ENCODE data around the gene TRIM23.

Gene TRIM23

DNA sequence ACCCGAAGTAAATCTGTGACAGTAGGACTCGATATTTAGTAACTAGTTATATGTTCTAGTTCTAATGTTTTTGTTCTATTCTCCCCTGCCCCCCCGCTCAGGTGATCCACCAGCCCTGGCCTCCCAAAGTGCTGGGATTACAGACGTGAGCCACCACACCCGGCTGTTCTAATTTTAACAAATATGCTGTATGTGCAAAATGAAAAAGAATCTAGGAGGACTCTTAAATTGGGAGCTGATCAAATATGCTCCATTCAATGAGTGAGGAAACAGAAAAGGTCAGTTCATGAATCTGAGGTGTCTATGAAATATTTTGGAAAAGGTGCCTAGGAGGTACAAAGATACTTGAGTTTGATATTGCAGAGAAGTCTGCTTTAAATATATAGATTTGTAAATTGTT, 78.0 kb downstream of the TRIM23 start:
- peaks cover 98% of the 10 kb centered on the region for H3K36me3 ChIP-seq (ENCODE audit: control insufficient read depth, low read length)
- no peaks in the 10 kb centered on the region for H4K20me1 ChIP-seq (ENCODE audit: control insufficient read depth, insufficient read depth, low read depth, low read length)
- no peaks in the 10 kb centered on the region for H3K4me1 ChIP-seq (ENCODE audit: control insufficient read depth, low read length)
- peaks cover 3% of the 10 kb centered on the region; the same call in 1 of the 2 replicates for H3K79me2 ChIP-seq (ENCODE audit: control insufficient read depth, low read length)
- H3K9me3 ChIP-seq (ENCODE audit: control insufficient read depth, insufficient read depth, low read length) = no peaks in the 10 kb centered on the region
- H3F3A ChIP-seq (ENCODE audit: control insufficient read depth, insufficient read depth) = no peaks in the 10 kb centered on the region
- TF ChIP-seq EZH2phosphoT487 (IDR thresholded peaks at IDR 0.05; ENCODE audit: borderline replicate concordance, low read length) (no peak), CTCF (IDR thresholded peaks at IDR 0.05; ENCODE audit: low read depth, low read length, poor library complexity, severe bottlenecking) (no peak)
- no peak overlapping the region for H3K4me3 ChIP-seq (ENCODE audit: low read length)
- H3K4me2 ChIP-seq (ENCODE audit: low read length) = no peak overlapping the region
- no peaks in the 10 kb centered on the region for H3K27me3 ChIP-seq (ENCODE audit: control insufficient read depth, low read length)
- no peaks in the 10 kb centered on the region for H3K9me2 ChIP-seq (replicated peaks; ENCODE audit: control insufficient read depth, low read length)
- H3K27ac ChIP-seq (ENCODE audit: low read depth, low read length) = no peak overlapping the region

GRCh38 chr5:65544473-65544872, 79.7 kb downstream of the TRIM23 start:
- Histone ChIP-seq H3K27me3 (ENCODE audit: control insufficient read depth, low read length) (no peaks in the 10 kb centered on the region), H3K9me3 (ENCODE audit: control insufficient read depth, insufficient read depth, low read length) (no peaks in the 10 kb centered on the region), H3K4me1 (ENCODE audit: control insufficient read depth, low read length) (no peaks in the 10 kb centered on the region), H3K9me2 (replicated peaks; ENCODE audit: control insufficient read depth, low read length) (no peaks in the 10 kb centered on the region), H3K27ac (ENCODE audit: low read depth, low read length) (no peak overlapping the region), H3K4me3 (ENCODE audit: low read length) (no peak overlapping the region), H3F3A (ENCODE audit: control insufficient read depth, insufficient read depth) (no peaks in the 10 kb centered on the region), H4K20me1 (ENCODE audit: control insufficient read depth, insufficient read depth, low read depth, low read length) (no peaks in the 10 kb centered on the region), H3K79me2 (ENCODE audit: control insufficient read depth, low read length) (peaks cover 3% of the 10 kb centered on the region; the same call in 1 of the 2 replicates), H3K36me3 (ENCODE audit: control insufficient read depth, low read length) (peaks cover 96% of the 10 kb centered on the region), H3K4me2 (ENCODE audit: low read length) (no peak overlapping the region)
- TF ChIP-seq CTCF (IDR thresholded peaks at IDR 0.05; ENCODE audit: low read depth, low read length, poor library complexity, severe bottlenecking) (no peak), EZH2phosphoT487 (IDR thresholded peaks at IDR 0.05; ENCODE audit: borderline replicate concordance, low read length) (no peak)

DNA sequence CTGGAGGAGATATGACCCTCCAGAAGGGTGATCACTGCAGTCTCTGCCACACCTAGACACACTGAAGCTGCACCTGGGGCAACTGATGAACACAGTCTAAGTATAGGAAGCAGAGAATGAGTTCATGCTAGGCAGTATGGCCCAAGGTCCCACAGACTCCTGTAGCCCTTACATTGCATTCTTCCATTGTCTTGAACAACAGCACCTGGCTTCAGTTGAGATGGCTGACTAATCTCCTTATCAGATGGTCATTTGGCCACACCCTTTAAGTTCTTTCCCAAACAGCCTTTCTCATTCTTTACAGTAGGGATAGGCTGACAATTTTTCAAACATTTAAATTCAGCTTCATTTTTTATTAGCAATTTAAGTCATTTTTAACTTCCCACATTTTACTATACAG, 84.3 kb downstream of the TRIM23 start:
- Histone ChIP-seq H3K36me3 (ENCODE audit: control insufficient read depth, low read length) (peaks cover 76% of the 10 kb centered on the region), H3F3A (ENCODE audit: control insufficient read depth, insufficient read depth) (0 out of 2 replicates have a peak, but pooled peaks cover 4% of the 10 kb centered on the region), H3K4me3 (ENCODE audit: low read length) (no peak overlapping the region), H3K79me2 (ENCODE audit: control insufficient read depth, low read length) (no peaks in the 10 kb centered on the region), H3K9me2 (replicated peaks; ENCODE audit: control insufficient read depth, low read length) (no peaks in the 10 kb centered on the region), H4K20me1 (ENCODE audit: control insufficient read depth, insufficient read depth, low read depth, low read length) (no peaks in the 10 kb centered on the region), H3K27me3 (ENCODE audit: control insufficient read depth, low read length) (no peaks in the 10 kb centered on the region), H3K27ac (ENCODE audit: low read depth, low read length) (no peak overlapping the region), H3K9me3 (ENCODE audit: control insufficient read depth, insufficient read depth, low read length) (no peaks in the 10 kb centered on the region), H3K4me2 (ENCODE audit: low read length) (no peak overlapping the region), H3K4me1 (ENCODE audit: control insufficient read depth, low read length) (no peaks in the 10 kb centered on the region)
- TF ChIP-seq CTCF (IDR thresholded peaks at IDR 0.05; ENCODE audit: low read depth, low read length, poor library complexity, severe bottlenecking) = no peak
- no peak for TF ChIP-seq EZH2phosphoT487 (IDR thresholded peaks at IDR 0.05; ENCODE audit: borderline replicate concordance, low read length)

Data from DOHH2 (cell line).